Fibroblast of lung (primary cell): Measurements from ENCODE around the gene PRKAA1. TPM values are rescaled to one million over a fixed set of nuclear protein-coding genes. Genes with fewer than 3 reads are reported as not detected.
A peak's percentile ranks its signal among the peaks of the same experiment; 100 is the strongest.

Experiments used
- DNase-seq, 2 donors: peaks; one replicate each; pipeline versions ENCODE4 v3.0.0 to v3.0.0-alpha.2; 2010; ENCODE audit warnings: low read depth in 2 of 2
- H2AFZ ChIP-seq: 2 replicates; pipeline ENCODE4 v1.5.1; 2012; ENCODE audit warnings: low read length, control low read depth, inconsistent platforms
- H3K27ac ChIP-seq: 2 replicates; pipeline ENCODE4 v1.5.1; 2011; ENCODE audit warnings: low read length, control low read depth; ENCODE audit not compliant: insufficient read depth
- H3K27me3 ChIP-seq: 2 replicates; pipeline ENCODE4 v1.5.1; 2011; ENCODE audit warnings: mild to moderate bottlenecking, low read length; ENCODE audit not compliant: control insufficient read depth, insufficient read depth
- H3K36me3 ChIP-seq: 2 replicates; pipeline ENCODE4 v1.5.1; 2011; ENCODE audit warnings: low read length; ENCODE audit not compliant: control insufficient read depth, insufficient read depth
- H3K4me1 ChIP-seq: 2 replicates; pipeline ENCODE4 v1.5.1; 2011; ENCODE audit warnings: low read length; ENCODE audit not compliant: control insufficient read depth, insufficient read depth; ENCODE audit errors: extremely low read depth
- H3K4me2 ChIP-seq: 2 replicates; pipeline ENCODE4 v1.5.1; 2011; ENCODE audit warnings: low read length, control low read depth; ENCODE audit not compliant: insufficient read depth; ENCODE audit errors: extremely low read depth
- H3K4me3 ChIP-seq, 4 experiments: fragments of 200-600 bp in 1 of 4; sonication (generic) in 1 of 4; replicated peaks in 1 of 4; 2 replicates each; pipeline ENCODE4 v1.5.1; 2011 to 2016; ENCODE audit warnings: low read length in 4 of 4, low read depth in 3 of 4, mild to moderate bottlenecking in 3 of 4, control low read depth in 2 of 4, inconsistent platforms in 1 of 4, mixed read lengths in 1 of 4; ENCODE audit not compliant: insufficient read depth in 1 of 4; ENCODE audit errors: control extremely low read depth in 1 of 4
- H3K79me2 ChIP-seq: 2 replicates; pipeline ENCODE4 v1.5.1; 2012; ENCODE audit warnings: mild to moderate bottlenecking, low read length, inconsistent platforms; ENCODE audit not compliant: control insufficient read depth, insufficient read depth
- H3K9ac ChIP-seq: 2 replicates; pipeline ENCODE4 v1.5.1; 2011; ENCODE audit warnings: mild to moderate bottlenecking, low read length, control low read depth; ENCODE audit not compliant: insufficient read depth
- H3K9me3 ChIP-seq: 2 replicates; pipeline ENCODE4 v1.5.1; 2012; ENCODE audit warnings: low read depth, low read length; ENCODE audit not compliant: control insufficient read depth, insufficient read depth
- H4K20me1 ChIP-seq: 2 replicates; pipeline ENCODE4 v1.5.1; 2011; ENCODE audit warnings: low read length; ENCODE audit not compliant: control insufficient read depth, insufficient read depth; ENCODE audit errors: extremely low read depth
- CTCF ChIP-seq, 2 donors: IDR thresholded peaks in 1 of 2; conservative IDR thresholded peaks in 1 of 2; 1 replicate in 1 of 2; 2 replicates in 1 of 2; pipeline ENCODE4 v1.5.1; 2011 to 2012; ENCODE audit warnings: low read length in 2 of 2, control low read depth in 1 of 2, inconsistent platforms in 1 of 2, low read depth in 1 of 2, mild to moderate bottlenecking in 1 of 2
- EZH2 ChIP-seq: IDR thresholded peaks from 2 replicates; pipeline ENCODE4 v1.5.1; 2012; ENCODE audit warnings: low read length, control low read depth, mild to moderate bottlenecking; ENCODE audit errors: missing control alignments
- polyA plus RNA-seq, 2 donors: library from polyadenylated mRNA; depleted of rRNA in 1 of 2; stranded (reverse) in 1 of 2; unstranded in 1 of 2; fragments of >200 nt; gene quantifications; 2 replicates each; pipeline ENCODE4 v1.2.1, GENCODE V29; 2011 to 2012; ENCODE audit warnings: missing spikeins in 1 of 2
- total RNA-seq: library from RNA; depleted of rRNA; stranded (reverse); fragments of >200 nt; gene quantifications from 2 replicates; pipeline ENCODE4 v1.2.1, GENCODE V29; 2014

The PRKAA1 gene
- total and polyA plus RNA-seq, 2 donors (not counting 1 experiment from before 2014, with no cell fraction given) = 106 to 107 TPM

- TF ChIP-seq EZH2 (no peak), CTCF (conservative IDR thresholded peaks at IDR 0.05 in 1 of 2, IDR thresholded peaks at IDR 0.05 in 1 of 2; ENCODE audit: low read depth in 1 of 2, low read length in 2 of 2) (no peak)
- Histone ChIP-seq H4K20me1 (peaks cover 2% of the 10 kb centered on the region), H3K9me3 (no peaks in the 10 kb centered on the region), H3K27ac (no peak overlapping the region), H3K36me3 (peaks cover 8% of the 10 kb centered on the region), H3K4me2 (no peak overlapping the region), H3K9ac (no peak overlapping the region), H3K79me2 (peaks cover 19% of the 10 kb centered on the region), H2AFZ (no peak overlapping the region), H3K4me3 (no peak overlapping the region), H3K27me3 (no peaks in the 10 kb centered on the region), H3K4me1 (peaks cover 2% of the 10 kb centered on the region)
- DNase-seq = no peak
Observed at GRCh38 chr5:40838086-40838485, 39.9 kb upstream of the PRKAA1 start.

- Histone ChIP-seq H3K4me2 (peak within 1 kb of the TSS; percentile 94), H4K20me1 (peaks cover 4% of the 10 kb centered on the region), H3K4me3 (peak within 1 kb of the TSS; percentile 66 to 100 (median 89)), H3K79me2 (peaks cover 45% of the 10 kb centered on the region), H3K9ac (peak within 1 kb of the TSS; percentile 92), H2AFZ (peak within 1 kb of the TSS; percentile 48), H3K27ac (peak within 1 kb of the TSS; percentile 90), H3K36me3 (peaks cover 13% of the 10 kb centered on the region), H3K4me1 (peaks cover 6% of the 10 kb centered on the region), H3K9me3 (no peaks in the 10 kb centered on the region), H3K27me3 (no peaks in the 10 kb centered on the region)
- DNase-seq = peak; percentile 98 to 99
- TF ChIP-seq CTCF (conservative IDR thresholded peaks at IDR 0.05 in 1 of 2, IDR thresholded peaks at IDR 0.05 in 1 of 2; ENCODE audit: low read depth in 1 of 2, low read length in 2 of 2) (no peak), EZH2 (no peak)
Observed at GRCh38 chr5:40834849-40835787, 36.9 kb upstream of the PRKAA1 start, which contains the start of gene RPL37. Gene RPL37, minus strand, starts transcription at chr5:40835222. Its CDS starts 37 bp downstream, at chr5:40835185.

- Histone ChIP-seq H4K20me1 (peaks cover 4% of the 10 kb centered on the region), H3K4me2 (peak overlapping the region; percentile 94), H3K27ac (peak overlapping the region; percentile 90), H3K4me3 (peak overlapping the region; percentile 66 to 100 (median 89)), H3K9ac (peak overlapping the region; percentile 92), H3K9me3 (no peaks in the 10 kb centered on the region), H3K79me2 (peaks cover 49% of the 10 kb centered on the region), H3K27me3 (no peaks in the 10 kb centered on the region), H2AFZ (no peak overlapping the region), H3K36me3 (peaks cover 16% of the 10 kb centered on the region), H3K4me1 (peaks cover 6% of the 10 kb centered on the region)
- peak; percentile 43 to 49 for DNase-seq
- no peak for TF ChIP-seq EZH2
- no peak for TF ChIP-seq CTCF (conservative IDR thresholded peaks at IDR 0.05 in 1 of 2, IDR thresholded peaks at IDR 0.05 in 1 of 2; ENCODE audit: low read depth in 1 of 2, low read length in 2 of 2)
Observed at GRCh38 chr5:40834391-40834848, 36.2 kb upstream of the PRKAA1 start.
